Stimulated activated CD4-positive, alpha-beta T cell treated with anti-CD3 and anti-CD28 coated beads, Interleukin-1b, Interleukin-23, amount 100 ng/mL, for 1 hour (primary cell): ENCODE measurements around the gene OPN1MW3.
"Not testable (repeated sequence)": the region's sequence is repeated elsewhere in the genome, so short reads cannot be mapped to it uniquely, and the experiment has no call there.

ENCODE experiments used
- DNase-seq, 2 donors: peaks; one replicate each; pipeline ENCODE4 v3.0.0-alpha.2; 2020; ENCODE audit warnings: low read depth in 2 of 2

The OPN1MW3 gene

DNA sequence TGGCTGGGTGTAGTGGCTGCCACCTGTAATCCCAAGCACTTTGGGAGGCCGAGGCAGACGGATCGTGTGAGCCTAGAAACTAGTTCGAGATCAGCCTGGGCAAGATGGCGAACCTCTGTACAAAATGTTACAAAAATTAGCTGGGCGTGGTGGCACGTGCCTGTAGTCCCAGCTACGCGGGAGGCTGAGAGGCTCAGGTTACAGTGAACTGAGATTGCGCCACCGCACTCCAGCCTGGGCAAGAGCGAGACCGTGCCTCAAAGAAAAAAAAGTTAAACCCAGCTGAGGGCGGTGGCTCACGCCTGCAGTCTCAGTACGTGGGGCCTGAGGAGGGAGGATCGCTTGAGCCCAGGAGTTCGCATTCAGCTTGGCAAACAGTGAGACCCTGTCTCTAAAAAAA lies 39.3 kb downstream of the OPN1MW3 start:
- no peak for DNase-seq

DNA sequence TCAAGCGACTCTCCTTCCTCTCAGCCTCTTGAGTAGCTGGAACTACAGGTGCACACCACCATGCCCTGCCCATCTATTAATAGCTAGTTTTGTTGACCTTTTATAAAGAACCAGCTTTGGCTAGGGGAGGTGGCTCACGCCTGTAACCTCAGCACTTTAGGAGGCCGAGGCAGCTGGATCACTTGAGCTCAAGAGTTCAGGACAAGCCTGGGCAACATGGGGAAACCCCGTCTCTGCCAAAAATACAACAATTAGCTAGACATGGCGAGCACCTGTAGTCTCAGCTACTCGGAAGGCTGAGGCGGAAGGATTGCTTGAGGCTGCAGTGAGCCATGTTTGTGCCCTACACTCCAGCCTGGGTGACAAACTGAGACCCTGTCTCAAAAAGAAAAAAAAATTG lies 40.9 kb downstream of the OPN1MW3 start:
- no peak for DNase-seq

DNA sequence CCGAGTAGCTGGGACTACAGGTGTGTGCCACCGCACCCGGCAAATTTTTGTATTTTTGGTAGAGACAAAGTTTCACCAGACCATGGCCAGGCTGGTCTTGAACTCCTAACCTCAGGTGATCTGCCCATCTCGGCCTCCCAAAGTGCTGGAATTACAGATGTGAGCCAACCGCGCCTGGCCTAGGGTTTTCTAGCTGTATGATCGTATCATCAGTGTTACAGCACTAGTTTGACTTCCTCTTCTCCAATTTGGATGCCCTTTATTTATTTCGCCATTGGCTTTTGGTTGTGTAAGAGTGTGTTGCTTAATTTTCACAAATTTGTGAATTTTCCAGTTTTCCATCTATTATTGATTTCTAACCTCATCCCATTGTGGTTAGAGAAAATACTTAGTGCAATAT lies 43.4 kb downstream of the OPN1MW3 start:
- no peak for DNase-seq

DNA sequence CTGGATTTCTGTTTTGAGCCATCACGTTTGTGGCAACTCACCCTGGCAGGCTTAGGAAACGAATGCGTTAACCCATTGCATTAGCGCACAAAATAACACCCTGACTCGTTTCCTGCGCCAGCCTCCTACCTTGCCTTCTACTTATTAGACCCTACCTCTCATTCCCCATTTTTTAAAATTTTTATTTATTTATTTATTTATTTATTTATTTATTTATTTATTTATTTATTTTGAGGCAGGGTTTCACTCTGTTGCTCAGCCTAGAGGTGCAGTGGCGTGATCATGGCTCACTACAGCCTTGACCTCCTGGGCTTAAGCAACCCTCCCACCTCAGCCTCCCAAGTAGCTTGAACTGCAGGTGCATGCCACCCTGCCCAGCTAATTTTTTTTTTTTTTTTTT lies 45.6 kb downstream of the OPN1MW3 start:
- not testable (repeated sequence) for DNase-seq

DNA sequence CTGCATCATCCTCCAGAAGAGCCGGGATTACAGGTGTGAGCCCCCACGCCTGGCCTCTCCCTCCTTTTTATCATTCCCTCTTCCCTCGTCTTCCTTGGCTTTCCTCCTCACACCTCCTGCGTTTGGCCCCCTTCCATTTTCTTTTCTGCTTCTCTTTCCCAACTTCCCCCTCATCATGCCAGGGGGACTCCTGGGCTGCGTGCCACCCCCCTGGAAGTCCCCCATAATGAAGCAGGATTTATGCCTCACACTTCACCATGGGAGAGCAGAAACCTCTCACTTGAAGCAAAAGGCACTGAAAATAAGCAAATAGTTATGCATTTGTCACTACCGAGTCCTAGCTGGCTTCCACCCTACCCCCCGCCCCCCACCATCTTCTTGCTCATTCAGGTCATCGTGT lies 46.1 kb downstream of the OPN1MW3 start:
- no peak for DNase-seq

DNA sequence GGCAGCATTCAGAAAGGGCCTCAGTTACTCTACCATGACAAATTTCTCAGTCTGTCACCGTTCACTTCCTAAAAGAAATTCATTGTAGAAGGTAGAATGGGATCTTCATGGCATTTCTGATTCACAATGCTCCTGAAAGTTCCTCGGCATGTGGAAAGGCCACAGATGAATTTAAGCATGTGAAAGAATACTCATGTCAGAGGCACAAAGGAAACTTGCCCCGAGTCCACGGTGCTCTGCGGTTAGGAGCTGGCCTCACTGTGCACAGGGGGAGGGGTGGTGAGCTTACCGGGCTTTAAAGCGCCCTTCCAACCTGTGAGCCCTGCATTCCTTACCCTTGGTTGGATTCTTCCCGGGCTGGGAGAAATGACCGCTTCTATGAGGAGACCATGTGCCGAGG lies 47.5 kb downstream of the OPN1MW3 start:
- no peak for DNase-seq

DNA sequence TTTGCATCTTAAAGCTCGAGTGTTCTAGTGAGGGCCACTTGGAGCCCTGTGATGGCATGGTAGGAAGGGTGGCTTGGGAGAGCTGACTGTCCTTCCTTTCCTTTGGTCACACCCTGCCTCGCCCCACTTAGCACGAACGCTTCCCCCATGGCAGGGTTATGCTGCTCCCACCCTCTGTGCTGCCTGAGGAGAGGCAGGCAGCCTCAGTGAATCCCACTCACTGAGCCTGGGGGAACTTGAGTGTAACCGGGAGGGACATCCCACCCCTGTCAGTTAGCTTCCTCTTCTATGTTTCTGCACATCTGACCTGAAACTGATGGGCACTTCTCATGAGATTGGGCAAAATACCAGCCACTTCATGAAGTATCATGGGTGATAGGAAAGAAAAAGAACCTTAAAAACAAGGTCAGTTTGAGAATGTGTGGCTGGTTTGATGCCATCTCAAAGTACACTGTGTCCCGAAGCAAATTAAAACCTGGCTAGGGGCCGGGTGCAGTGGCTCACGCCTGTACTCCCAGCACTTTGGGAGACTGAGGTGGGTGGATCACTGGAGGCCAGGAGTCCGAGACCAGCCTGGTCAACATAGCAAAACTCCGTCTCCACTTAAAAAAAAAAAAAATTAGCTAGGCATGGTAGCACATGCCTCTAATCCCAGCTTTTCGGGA lies 48.3 kb downstream of the OPN1MW3 start:
- no peak for DNase-seq

DNA sequence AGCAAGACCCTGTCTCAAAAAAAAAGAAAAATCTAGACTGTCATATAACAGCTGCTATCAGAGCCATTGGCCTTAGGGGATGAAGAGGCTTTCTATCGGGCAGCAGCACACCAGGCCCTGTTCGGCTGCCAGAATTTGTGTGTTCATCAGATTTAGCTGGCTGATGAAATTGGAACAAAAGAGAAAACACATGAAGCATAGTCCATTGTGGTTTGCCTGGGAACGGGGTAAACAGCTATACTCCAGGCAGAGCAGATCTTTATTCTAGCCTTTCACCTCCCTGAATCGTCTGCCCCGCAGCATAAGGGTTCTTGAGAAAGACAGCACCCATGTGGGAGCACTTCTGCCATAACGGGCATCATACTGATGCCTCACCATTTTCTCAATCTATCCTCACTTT lies 49.8 kb downstream of the OPN1MW3 start:
- no peak for DNase-seq

DNA sequence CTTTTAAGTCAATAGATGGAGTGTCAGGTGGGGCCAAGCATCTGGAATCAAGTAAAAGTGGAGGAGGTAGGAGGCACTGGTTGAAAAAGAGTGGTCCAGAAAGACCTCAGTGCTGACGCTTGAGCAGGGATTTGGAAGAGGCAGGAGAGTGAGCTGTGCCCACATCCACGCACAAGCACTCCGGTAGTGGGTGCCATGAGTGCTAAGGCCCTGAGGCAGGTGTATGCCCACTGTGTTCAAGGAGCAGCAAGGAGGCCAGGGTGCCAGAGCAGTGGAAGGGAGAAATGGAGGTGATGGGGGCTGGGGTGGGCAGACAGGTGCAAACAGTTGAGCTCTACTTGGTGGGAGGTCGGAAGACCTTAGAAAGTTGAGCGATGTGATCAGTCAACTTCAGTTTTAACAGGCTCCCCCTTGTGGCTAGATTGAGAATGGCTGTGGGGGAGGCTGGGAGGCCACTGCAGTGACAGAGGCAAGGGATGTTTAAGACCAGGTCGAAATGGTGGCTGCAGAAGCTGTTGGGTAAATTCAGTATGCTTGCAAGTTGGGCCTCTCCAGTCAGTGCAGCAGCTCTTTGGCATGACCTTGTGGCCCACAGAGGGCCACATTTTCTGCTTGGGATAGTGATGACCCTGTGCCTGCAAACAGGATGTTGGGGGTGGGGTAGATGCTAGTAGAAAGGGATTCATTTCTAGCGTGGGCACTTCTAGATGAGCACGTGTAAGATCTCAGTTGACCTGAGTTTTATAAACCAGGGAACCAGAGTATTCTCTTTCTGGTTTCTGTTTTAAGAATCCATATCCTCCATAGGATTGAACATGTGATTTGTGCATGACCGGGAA lies 50.9 kb downstream of the OPN1MW3 start:
- DNase-seq: peak; percentile 57 to 64

DNA sequence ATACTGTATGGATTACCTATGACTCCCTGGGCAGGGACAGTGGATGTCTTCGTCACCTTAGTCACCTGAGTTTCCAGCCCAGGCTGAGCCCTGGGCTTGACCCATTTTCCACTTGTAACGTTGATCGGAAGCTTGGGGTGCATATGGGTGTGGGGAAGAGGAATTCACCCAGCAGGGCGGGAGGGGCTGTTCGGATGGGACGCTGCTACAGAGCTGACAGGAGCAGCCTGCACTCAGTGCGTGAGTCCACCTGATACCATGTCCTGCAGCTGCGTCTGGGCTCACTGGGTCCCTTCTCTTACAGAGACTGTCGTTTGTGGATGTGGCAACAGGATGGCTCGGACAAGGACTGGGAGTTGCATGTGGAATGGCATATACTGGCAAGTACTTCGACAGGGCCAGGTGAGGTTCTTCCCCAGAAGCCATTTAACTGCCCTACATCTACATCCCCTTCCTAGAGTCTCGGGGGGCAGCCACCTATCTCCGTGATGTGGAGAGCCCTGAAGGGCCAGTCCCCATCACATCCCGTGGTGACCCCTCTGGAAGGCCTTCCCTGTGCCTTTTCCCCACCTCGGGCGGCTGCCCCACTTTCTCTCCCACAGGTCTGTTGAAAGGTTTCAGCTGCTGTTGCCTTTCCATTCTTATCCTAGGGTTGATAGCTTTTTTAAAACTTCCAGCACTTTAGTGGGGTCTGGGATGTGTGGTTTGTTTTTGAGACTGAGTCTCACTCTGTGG lies 51.8 kb downstream of the OPN1MW3 start:
- DNase-seq: no peak

DNA sequence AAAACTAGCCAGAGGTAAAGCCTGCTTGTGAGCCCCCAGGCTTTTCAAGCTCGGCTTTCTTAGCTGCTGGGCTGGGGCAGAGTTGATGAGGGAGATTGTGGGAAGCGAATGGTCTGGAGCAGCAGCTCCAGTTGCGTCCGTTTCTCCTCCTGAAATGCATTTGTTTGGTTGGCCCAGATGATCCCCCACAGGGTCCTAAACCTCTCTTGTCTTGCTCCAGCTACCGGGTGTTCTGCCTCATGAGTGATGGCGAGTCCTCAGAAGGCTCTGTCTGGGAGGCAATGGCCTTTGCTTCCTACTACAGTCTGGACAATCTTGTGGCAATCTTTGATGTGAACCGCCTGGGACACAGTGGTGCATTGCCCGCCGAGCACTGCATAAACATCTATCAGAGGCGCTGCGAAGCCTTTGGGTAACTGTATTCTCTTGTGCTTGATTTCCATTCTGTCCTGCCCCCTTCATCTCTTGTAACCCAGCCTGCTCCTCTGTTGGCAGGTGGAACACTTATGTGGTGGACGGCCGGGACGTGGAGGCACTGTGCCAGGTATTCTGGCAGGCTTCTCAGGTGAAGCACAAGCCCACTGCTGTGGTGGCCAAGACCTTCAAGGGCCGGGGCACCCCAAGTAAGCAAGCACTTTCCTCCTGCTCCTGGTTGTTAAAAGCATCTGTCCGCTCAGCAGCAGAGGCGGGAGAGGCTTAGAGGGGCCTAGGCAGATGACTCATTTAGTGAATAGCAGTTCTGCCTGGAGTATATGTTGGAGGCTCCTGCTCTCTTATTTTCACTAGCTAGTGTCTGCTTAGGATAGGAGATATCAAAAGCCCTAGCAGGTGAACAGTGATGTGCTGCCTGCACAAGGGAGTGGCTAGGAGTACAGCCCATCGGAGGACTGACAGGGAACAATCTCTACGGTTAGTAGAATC lies 53.5 kb downstream of the OPN1MW3 start:
- DNase-seq: no peak

DNA sequence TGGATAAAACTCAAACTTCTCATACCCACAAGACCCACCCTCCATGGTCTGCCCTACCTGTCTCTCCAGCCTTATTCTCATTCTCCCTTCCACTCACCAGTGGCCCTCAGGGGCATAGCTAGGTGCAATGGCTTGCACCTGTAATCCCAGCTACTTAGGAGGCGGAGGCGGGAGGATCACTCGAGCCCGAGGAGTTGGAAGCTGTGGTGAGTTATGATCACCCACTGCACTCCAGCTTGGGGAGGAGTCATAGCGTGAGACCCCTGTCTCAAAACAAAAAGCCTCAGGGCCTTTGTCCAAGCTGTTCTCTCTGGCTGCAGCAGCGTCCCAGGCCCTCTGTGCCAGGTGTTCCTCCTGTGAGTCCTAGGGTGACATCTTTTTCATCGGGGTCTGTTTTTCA lies 54.7 kb downstream of the OPN1MW3 start:
- no peak for DNase-seq

DNA sequence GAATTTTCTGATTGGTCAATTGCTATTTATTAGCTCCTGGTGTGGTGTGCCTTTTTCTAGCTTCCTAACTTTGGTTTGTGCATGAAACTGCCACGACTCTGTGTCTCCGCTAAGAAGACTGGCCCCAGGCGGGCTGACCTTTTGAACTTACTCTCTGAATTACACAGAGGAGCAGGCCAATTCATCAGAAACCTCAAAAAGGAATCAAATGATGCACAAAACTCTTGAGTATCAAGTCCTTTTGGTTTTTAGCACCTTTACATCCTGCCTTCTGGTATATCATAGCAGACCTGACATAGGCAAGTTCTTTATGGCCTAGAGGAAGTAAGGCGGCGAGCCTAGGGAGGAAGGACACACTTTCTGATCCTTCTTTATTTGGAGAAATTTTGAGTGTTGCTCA lies 55.8 kb downstream of the OPN1MW3 start:
- DNase-seq: no peak

DNA sequence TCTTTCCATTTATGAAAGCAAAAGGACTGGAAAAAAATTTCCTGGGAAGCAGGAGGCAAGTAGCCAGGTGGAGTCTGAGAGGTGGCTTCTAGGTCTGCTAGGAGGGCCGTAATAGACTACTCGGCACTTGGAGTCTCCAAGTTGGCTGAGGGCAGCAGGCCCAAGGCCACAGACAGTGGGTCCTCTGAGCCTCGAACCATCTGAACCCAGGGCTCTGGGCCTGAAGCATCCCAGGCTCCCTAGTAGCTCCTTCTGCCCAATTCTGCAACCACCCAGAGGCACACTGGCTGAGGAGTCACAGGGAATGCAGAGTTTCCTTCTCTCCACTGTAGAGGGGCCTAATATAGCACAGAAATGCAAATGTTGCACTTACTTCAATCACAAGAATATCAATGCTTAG lies 58.0 kb downstream of the OPN1MW3 start:
- DNase-seq: no peak

DNA sequence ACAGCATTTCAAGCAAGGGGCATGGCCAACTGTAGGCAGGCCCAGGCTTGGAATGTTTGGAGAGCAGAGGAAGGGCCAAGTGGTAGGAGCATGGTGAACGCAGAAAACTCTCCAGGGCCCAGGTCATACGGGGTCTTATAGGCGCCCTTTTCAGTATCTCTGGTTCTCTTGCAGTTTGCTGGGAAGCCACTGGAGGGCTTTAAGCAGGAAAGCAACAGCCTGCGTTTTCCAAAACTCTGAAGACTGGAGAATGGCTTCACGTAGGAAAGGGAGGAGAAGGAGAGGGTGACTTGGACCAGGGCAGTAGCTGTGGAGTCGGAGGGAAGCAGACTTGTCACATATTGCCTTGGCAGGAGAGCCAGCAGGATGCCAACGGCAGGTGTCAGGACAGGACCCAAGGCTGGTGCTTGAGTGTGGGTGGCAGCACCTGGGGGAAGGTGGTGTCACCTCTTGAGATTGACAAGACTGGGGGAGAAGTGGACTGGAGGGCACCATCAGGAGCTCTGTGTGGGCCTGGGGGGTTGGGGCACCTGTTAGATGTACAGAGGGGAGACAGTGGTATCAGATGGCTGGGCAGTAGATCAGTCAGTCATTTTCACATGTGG lies 60.1 kb downstream of the OPN1MW3 start:
- DNase-seq: no peak

DNA sequence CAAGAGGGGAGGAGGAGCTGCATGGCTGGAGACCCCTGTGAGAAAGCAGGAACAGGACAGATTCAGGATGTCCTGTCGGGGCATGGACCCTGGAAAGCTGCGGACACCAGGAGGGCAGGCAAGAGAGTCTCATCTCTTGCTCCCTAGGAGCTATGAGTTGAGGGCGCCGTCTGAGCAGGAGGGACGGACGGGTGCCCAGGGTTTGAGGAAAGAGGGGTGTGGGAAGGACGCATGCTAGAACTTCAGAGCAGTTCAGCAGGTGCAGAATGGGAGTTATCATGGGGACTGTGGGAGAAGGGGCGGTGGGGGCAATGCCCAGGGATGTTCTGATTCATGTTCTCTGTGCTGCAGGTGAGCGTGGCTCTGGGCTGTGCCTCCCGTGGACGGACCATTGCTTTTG lies 63.0 kb downstream of the OPN1MW3 start:
- no peak for DNase-seq
